ENCODE data around the gene LYAR. TPM values are rescaled to one million over a fixed set of nuclear protein-coding genes. Genes with fewer than 3 reads are reported as not detected.
A peak's percentile ranks its signal among the peaks of the same experiment; 100 is the strongest.

Gene LYAR
- total and polyA plus RNA-seq, 2 of the 13 experiments (the other 11 are each of a cell fraction or from before 2014, with no cell fraction given), result 7.8 to 94.2 TPM

DNA sequence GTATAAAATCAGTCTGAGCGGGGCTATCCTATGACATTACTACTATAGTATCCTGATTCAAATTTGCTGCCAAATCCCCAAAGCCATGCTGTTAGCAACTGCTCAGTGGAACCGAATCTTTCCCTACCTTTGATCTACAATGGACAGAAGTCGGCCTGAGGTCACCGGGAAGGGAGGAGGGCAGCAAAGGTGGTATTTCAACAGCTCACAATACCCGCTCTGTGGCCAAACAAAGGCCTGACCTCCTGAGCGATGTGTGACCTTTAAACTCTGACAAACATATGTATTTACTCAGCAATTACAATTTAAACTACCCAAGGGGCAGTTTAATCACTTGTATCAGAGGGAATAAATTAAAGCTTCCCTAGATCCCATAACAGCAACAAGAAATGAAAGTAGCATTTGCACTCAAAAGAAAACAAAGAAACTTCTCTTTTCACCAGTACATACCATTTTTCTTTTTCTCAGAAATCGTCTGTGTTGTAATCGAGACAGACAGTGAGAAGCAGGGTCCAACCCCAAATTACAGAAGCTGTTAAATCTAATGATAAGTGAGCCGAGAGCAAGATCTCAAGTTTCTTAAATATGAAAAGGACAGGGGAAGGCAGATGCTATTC, 30.4 kb downstream of the LYAR start (continued):
- TF ChIP-seq, protein P1, sequence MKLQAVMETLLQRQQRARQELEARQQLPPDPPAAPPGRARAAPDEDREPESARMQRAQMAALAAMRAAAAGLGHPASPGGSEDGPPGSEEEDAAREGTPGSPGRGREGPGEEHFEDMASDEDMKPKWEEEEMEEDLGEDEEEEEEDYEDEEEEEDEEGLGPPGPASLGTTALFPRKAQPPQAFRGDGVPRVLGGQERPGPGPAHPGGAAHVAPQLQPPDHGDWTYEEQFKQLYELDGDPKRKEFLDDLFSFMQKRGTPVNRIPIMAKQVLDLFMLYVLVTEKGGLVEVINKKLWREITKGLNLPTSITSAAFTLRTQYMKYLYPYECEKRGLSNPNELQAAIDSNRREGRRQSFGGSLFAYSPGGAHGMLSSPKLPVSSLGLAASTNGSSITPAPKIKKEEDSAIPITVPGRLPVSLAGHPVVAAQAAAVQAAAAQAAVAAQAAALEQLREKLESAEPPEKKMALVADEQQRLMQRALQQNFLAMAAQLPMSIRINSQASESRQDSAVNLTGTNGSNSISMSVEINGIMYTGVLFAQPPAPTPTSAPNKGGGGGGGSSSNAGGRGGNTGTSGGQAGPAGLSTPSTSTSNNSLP (IDR thresholded peaks at IDR 0.05; ENCODE audit: low read depth, low read length), result peak; percentile 89
- TF ChIP-seq PHB2 (IDR thresholded peaks at IDR 0.05; ENCODE audit: partially characterized antibody) (no peak), KMT2A (CRISPR knock-in tag; IDR thresholded peaks at IDR 0.05) (no peak), ZNF678 (CRISPR knock-in tag; IDR thresholded peaks at IDR 0.05) (no peak), NFIC (IDR thresholded peaks at IDR 0.05; ENCODE audit: low read length) (peak; percentile 76; the same call in 1 of the 2 replicates), BRD4 (CRISPR knock-in tag; IDR thresholded peaks at IDR 0.05) (peak; percentile 39; the same call in 1 of the 2 replicates), ESRRA (CRISPR knock-in tag; IDR thresholded peaks at IDR 0.05; ENCODE audit: low read depth) (peak; percentile 44; the same call in 1 of the 2 replicates), HNRNPH1 (optimal IDR thresholded peaks at IDR 0.05; ENCODE audit: low read depth, low read length) (no peak), ZNF207 (IDR thresholded peaks at IDR 0.05; ENCODE audit: borderline replicate concordance) (no peak), NR2C2 (CRISPR knock-in tag; IDR thresholded peaks at IDR 0.05; ENCODE audit: borderline replicate concordance) (peak; percentile 88), HNF4A (CRISPR knock-in tag; IDR thresholded peaks at IDR 0.05) (peak; percentile 96)
- TF ChIP-seq, protein P2, sequence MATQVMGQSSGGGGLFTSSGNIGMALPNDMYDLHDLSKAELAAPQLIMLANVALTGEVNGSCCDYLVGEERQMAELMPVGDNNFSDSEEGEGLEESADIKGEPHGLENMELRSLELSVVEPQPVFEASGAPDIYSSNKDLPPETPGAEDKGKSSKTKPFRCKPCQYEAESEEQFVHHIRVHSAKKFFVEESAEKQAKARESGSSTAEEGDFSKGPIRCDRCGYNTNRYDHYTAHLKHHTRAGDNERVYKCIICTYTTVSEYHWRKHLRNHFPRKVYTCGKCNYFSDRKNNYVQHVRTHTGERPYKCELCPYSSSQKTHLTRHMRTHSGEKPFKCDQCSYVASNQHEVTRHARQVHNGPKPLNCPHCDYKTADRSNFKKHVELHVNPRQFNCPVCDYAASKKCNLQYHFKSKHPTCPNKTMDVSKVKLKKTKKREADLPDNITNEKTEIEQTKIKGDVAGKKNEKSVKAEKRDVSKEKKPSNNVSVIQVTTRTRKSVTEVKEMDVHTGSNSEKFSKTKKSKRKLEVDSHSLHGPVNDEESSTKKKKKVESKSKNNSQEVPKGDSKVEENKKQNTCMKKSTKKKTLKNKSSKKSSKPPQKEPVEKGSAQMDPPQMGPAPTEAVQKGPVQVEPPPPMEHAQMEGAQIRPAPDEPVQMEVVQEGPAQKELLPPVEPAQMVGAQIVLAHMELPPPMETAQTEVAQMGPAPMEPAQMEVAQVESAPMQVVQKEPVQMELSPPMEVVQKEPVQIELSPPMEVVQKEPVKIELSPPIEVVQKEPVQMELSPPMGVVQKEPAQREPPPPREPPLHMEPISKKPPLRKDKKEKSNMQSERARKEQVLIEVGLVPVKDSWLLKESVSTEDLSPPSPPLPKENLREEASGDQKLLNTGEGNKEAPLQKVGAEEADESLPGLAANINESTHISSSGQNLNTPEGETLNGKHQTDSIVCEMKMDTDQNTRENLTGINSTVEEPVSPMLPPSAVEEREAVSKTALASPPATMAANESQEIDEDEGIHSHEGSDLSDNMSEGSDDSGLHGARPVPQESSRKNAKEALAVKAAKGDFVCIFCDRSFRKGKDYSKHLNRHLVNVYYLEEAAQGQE (IDR thresholded peaks at IDR 0.05; ENCODE audit: borderline replicate concordance in 1 of 2, low read depth in 1 of 2, low read length in 2 of 2), result peak in 1 of 2 experiments; percentile 50; a peak in 1 of 4 replicates
- TF ChIP-seq, protein P3, sequence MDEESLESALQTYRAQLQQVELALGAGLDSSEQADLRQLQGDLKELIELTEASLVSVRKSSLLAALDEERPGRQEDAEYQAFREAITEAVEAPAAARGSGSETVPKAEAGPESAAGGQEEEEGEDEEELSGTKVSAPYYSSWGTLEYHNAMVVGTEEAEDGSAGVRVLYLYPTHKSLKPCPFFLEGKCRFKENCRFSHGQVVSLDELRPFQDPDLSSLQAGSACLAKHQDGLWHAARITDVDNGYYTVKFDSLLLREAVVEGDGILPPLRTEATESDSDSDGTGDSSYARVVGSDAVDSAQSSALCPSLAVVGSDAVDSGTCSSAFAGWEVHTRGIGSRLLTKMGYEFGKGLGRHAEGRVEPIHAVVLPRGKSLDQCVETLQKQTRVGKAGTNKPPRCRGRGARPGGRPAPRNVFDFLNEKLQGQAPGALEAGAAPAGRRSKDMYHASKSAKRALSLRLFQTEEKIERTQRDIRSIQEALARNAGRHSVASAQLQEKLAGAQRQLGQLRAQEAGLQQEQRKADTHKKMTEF (CRISPR knock-in tag; IDR thresholded peaks at IDR 0.05), result peak; percentile 83
- TF ChIP-seq, protein P4, sequence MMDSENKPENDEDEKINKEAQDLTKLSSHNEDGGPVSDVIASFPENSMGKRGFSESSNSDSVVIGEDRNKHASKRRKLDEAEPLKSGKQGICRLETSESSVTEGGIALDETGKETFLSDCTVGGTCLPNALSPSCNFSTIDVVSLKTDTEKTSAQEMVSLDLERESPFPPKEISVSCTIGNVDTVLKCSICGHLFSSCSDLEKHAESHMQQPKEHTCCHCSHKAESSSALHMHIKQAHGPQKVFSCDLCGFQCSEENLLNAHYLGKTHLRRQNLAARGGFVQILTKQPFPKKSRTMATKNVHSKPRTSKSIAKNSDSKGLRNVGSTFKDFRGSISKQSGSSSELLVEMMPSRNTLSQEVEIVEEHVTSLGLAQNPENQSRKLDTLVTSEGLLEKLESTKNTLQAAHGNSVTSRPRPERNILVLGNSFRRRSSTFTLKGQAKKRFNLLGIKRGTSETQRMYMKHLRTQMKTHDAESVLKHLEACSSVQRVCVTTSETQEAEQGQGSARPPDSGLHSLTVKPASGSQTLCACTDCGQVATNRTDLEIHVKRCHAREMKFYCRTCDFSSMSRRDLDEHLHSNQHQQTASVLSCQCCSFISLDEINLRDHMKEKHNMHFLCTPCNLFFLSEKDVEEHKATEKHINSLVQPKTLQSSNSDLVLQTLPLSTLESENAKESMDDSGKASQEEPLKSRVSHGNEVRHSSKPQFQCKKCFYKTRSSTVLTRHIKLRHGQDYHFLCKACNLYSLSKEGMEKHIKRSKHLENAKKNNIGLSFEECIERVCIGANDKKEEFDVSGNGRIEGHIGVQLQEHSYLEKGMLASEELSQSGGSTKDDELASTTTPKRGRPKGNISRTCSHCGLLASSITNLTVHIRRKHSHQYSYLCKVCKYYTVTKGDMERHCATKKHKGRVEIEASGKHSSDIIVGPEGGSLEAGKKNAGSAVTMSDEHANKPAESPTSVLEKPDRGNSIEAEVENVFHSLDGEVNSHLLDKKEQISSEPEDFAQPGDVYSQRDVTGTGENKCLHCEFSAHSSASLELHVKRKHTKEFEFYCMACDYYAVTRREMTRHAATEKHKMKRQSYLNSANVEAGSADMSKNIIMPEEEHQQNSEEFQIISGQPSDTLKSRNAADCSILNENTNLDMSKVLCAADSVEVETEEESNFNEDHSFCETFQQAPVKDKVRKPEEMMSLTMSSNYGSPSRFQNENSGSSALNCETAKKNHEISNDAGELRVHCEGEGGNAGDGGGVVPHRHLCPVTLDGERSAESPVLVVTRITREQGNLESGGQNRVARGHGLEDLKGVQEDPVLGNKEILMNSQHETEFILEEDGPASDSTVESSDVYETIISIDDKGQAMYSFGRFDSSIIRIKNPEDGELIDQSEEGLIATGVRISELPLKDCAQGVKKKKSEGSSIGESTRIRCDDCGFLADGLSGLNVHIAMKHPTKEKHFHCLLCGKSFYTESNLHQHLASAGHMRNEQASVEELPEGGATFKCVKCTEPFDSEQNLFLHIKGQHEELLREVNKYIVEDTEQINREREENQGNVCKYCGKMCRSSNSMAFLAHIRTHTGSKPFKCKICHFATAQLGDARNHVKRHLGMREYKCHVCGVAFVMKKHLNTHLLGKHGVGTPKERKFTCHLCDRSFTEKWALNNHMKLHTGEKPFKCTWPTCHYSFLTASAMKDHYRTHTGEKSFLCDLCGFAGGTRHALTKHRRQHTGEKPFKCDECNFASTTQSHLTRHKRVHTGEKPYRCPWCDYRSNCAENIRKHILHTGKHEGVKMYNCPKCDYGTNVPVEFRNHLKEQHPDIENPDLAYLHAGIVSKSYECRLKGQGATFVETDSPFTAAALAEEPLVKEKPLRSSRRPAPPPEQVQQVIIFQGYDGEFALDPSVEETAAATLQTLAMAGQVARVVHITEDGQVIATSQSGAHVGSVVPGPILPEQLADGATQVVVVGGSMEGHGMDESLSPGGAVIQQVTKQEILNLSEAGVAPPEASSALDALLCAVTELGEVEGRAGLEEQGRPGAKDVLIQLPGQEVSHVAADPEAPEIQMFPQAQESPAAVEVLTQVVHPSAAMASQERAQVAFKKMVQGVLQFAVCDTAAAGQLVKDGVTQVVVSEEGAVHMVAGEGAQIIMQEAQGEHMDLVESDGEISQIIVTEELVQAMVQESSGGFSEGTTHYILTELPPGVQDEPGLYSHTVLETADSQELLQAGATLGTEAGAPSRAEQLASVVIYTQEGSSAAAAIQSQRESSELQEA (CRISPR knock-in tag; IDR thresholded peaks at IDR 0.05; ENCODE audit: not compliant biosample characterization), result no peak

Measured in HepG2 (cell line).